Measurements from ENCODE around the gene SLC35G2.
"Not testable (repeated sequence)": the region's sequence is repeated elsewhere in the genome, so short reads cannot be mapped to it uniquely, and the experiment has no call there.

Gene SLC35G2

DNA sequence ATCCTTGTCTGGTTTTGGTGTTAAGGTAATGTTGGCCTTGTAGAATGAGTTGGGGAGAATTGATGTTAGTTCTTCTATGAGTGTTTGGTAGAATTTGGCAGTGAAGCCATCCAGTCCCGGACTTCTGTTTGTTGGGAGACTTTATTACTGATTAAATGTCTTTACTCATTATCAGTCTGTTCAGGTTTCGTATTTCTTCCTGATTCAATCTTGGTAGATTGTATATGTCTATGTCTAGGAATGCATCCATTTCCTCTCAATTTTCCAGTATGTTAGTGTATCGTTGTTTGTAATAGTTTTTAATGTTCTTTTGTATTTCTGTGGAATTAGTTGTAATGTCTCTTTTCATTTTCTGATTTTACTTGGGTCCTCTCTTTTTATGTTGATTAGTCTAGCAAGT lies 82.5 kb downstream of the SLC35G2 start:
- no peaks in the 10 kb centered on the region for H3K36me3 ChIP-seq (ENCODE audit: insufficient read depth, insufficient read length, low read length)
- H3K9ac ChIP-seq (ENCODE audit: insufficient read length, low read depth) = no peak overlapping the region
- no peaks in the 10 kb centered on the region for H3K27me3 ChIP-seq (ENCODE audit: insufficient read depth, insufficient read length)
- DNase-seq (ENCODE audit: low read depth, low spot score) = no peak
- H3K4me3 ChIP-seq (ENCODE audit: insufficient read length, low read depth) = no peak overlapping the region
- no peak for TF ChIP-seq SUZ12 (IDR thresholded peaks at IDR 0.05; ENCODE audit: extremely low read depth, insufficient read depth, insufficient read length)
- no peak for TF ChIP-seq ZNF274 (IDR thresholded peaks at IDR 0.05; ENCODE audit: low read depth, low read length)
- TF ChIP-seq YY1 (IDR thresholded peaks at IDR 0.05; ENCODE audit: insufficient read depth, insufficient read length) = no peak
- peaks cover under 1% of the 10 kb centered on the region for H3K4me1 ChIP-seq (ENCODE audit: insufficient read depth, insufficient read length)
- peaks cover 6% of the 10 kb centered on the region for H3K9me3 ChIP-seq (ENCODE audit: insufficient read depth, low read length)

DNA sequence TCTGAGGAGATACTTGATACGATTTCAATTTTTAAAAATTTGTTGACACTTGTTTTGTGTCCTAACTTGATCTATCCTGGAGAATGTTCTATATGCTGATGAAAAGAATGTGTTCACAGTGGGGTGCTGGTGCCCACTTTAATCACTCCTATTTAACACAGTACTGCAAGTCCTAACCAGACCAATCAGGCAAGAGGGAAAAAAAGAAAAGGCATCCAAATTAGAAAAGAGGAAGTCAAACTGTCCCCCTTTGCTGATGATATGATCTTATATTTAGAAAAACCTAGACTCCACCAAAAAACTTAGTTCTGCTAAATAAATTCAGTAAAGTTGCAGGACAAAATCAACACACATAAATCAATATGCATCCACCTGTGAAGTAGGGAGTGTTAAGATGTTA lies 83.6 kb downstream of the SLC35G2 start:
- not testable (repeated sequence) for H3K4me1 ChIP-seq (ENCODE audit: insufficient read depth, insufficient read length); H3K9me3 ChIP-seq (ENCODE audit: insufficient read depth, low read length); H3K4me3 ChIP-seq (ENCODE audit: insufficient read length, low read depth); H3K27me3 ChIP-seq (ENCODE audit: insufficient read depth, insufficient read length); DNase-seq (ENCODE audit: low read depth, low spot score); H3K9ac ChIP-seq (ENCODE audit: insufficient read length, low read depth); H3K36me3 ChIP-seq (ENCODE audit: insufficient read depth, insufficient read length, low read length)

DNA sequence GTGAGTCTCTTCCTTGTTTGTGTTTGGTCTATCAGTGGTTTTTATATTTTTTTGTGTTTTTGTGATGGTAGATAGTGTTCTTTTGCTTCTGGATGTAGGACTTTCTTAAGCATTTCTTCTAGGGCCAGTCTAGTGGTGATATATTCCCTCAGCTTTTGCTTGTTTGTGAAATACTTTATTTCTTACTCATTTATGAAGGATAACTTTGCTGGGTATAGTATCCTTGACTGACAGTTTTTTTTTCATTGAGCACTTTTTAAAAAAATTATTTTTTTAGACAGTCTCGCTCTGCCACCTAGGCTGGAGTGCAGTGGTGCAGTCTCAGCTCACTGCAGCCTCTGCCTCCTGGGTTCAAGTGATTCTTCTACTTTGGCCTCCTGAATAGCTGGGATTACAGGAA lies 85.0 kb downstream of the SLC35G2 start:
- peaks cover 6% of the 10 kb centered on the region for H3K9me3 ChIP-seq (ENCODE audit: insufficient read depth, low read length)
- H3K36me3 ChIP-seq (ENCODE audit: insufficient read depth, insufficient read length, low read length) = no peaks in the 10 kb centered on the region
- peaks cover 5% of the 10 kb centered on the region for H3K4me1 ChIP-seq (ENCODE audit: insufficient read depth, insufficient read length)
- DNase-seq (ENCODE audit: low read depth, low spot score) = no peak
- H3K4me3 ChIP-seq (ENCODE audit: insufficient read length, low read depth) = no peak overlapping the region
- TF ChIP-seq SUZ12 (IDR thresholded peaks at IDR 0.05; ENCODE audit: extremely low read depth, insufficient read depth, insufficient read length) (no peak), YY1 (IDR thresholded peaks at IDR 0.05; ENCODE audit: insufficient read depth, insufficient read length) (no peak), ZNF274 (IDR thresholded peaks at IDR 0.05; ENCODE audit: low read depth, low read length) (no peak)
- H3K27me3 ChIP-seq (ENCODE audit: insufficient read depth, insufficient read length) = no peaks in the 10 kb centered on the region
- no peak overlapping the region for H3K9ac ChIP-seq (ENCODE audit: insufficient read length, low read depth)

DNA sequence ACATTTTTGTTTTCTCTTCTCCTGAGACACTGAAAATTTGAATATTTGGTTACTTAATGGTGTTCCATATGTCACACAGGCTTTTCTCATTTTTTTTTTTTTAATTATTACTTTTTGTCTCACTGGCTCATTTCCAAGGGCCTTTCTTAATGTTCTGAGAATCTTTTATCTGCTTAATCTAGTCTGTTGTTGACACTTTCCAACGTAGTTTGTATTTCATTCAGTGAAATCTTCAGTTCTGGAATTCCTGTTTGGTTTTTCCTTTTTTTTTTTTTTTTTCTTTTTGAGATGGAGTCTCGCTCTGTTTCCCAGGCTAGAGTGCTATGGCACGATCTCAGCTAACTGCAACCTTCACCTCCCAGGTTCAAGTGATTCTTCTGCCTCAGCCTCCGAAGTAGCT lies 85.8 kb downstream of the SLC35G2 start:
- Histone ChIP-seq H3K27me3 (ENCODE audit: insufficient read depth, insufficient read length) (no peaks in the 10 kb centered on the region), H3K9me3 (ENCODE audit: insufficient read depth, low read length) (peaks cover 6% of the 10 kb centered on the region), H3K9ac (ENCODE audit: insufficient read length, low read depth) (no peak overlapping the region), H3K4me3 (ENCODE audit: insufficient read length, low read depth) (no peak overlapping the region), H3K36me3 (ENCODE audit: insufficient read depth, insufficient read length, low read length) (no peaks in the 10 kb centered on the region), H3K4me1 (ENCODE audit: insufficient read depth, insufficient read length) (peaks cover 5% of the 10 kb centered on the region)
- TF ChIP-seq ZNF274 (IDR thresholded peaks at IDR 0.05; ENCODE audit: low read depth, low read length) (no peak), YY1 (IDR thresholded peaks at IDR 0.05; ENCODE audit: insufficient read depth, insufficient read length) (no peak), SUZ12 (IDR thresholded peaks at IDR 0.05; ENCODE audit: extremely low read depth, insufficient read depth, insufficient read length) (no peak)
- DNase-seq (ENCODE audit: low read depth, low spot score) = no peak

Measured in NT2/D1 (cell line).